GM19328 (cell line): ENCODE results near the gene HS6ST3.

ENCODE experiments used
- ATAC-seq: cut with Tn5 transposase; IDR thresholded peaks from one replicate; pipeline ENCODE4 v1.9.1; 2021; ENCODE audit warnings: mild to moderate bottlenecking, moderate library complexity; ENCODE audit not compliant: unreplicated experiment

HS6ST3 gene

DNA sequence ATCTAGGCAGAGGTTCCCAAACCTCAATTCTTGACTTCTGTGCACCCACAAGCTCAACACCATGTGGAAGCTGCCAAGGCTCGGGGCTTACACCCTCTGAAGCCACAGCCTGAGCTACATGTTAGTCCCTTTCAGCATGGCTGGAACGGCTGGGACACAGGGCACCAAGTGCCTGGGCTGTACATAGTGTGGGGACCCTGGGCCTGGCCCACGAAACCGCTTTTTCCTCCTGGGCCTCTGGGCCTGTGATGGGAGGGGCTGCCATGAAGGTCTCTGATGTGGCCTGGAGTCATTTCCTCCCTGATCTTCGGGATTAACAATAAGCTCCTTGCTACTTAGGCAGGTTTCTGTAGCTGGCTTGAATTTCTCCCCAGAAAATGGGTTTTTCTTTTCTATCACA is 108.1 kb downstream of the HS6ST3 start:
- no peak for ATAC-seq

DNA sequence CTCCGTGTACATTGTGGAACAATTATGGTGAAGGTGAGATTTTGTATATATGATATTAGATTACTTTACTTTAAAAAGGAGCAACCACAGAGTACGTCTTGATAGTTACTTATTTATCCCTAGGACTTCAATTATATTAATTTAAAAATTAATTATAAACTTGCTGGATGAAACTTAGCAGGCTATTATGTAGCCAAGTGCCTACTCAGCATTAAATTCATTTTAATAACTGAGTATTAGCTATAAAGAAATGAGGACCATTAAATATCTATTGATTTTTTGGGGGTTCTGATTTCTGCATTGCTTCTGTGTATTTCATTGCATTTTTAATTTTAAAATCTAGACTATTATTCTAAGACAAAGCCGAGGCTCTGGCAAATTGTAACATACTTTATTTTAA is 109.4 kb downstream of the HS6ST3 start:
- no peak for ATAC-seq

DNA sequence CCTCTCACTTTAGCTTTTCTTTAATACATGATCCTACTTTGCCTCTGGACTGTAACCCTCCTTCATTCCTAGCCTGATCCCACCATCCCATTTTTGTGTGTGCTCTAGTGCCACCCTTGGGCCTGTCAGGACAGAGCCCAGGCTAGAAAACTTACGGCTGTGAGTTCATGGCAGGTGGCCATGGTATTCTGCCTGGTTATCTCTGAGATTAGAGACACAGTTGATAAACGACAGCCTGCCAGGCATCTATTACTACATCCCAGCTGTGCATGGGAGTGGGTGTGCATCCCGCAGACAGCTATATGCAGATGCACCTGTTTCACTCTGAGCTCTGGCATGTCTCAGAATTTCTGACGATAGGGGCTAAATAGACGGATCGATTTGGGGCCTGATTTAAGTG is 110.9 kb downstream of the HS6ST3 start:
- ATAC-seq: no peak

DNA sequence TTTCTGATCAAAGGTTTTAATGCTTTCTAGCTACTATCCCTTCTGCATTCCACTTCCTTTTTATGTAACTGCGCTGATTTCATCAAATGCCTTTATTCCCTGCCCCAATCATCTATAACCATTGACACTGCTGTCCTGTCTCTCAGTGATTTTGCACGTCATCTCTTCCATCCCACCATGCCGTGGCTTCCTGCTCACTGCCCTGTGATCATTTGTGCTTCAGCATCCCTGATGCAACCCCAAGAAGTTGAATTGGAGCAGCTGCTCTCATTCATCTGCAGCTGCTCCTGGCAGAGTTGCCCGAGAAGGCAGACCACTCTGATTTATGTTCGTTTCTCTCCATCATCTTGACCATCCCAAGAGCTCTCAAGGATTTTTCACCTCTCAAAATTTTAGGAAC is 112.4 kb downstream of the HS6ST3 start:
- ATAC-seq: no peak

DNA sequence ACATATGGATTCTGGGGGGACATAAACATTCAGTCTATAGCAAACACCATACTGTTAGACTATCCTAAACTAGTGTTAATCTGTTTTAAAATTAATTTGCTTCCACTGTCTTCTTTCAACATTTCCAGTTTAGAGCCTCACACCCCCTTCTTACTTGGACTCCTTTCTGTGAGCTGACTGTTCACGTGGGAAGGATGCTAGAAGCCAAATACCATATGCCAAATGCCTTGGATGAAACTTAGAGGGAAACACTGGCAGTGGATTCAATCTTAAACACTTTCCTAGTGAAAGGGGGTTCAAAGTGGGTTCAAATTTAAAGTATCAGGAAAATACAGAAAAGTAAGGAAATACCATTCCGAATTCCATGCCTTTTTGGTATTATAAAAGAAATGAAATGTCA is 113.6 kb downstream of the HS6ST3 start:
- ATAC-seq: no peak

DNA sequence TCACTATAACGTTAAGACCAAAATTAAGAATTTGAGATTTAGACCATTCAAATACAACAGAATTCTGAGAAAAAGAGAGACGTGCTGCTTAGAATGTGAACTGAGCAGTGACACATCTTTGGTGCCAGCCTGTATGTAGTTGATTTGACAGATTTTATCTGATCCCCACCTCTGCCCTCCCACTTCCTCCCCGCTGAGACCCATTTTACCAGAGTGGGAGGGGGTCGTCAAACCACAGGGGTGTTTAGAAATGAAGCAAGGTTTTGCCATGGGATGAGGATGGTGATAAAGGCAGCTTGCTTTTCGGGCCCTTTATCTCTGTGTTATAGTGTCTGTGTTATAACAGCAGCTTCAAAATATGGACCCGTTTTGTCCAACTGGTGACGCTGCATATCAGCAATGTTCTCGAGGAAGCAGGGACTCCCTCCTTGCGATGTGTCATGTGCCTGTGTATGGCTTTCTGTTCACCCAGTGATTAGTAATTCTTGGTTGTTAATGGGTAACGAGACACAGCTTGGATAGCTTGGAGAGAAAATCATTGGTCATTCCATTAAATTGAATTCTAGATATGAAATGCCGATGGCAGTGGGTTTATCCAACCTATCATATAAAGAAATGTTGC is 125.0 kb downstream of the HS6ST3 start:
- no peak for ATAC-seq

DNA sequence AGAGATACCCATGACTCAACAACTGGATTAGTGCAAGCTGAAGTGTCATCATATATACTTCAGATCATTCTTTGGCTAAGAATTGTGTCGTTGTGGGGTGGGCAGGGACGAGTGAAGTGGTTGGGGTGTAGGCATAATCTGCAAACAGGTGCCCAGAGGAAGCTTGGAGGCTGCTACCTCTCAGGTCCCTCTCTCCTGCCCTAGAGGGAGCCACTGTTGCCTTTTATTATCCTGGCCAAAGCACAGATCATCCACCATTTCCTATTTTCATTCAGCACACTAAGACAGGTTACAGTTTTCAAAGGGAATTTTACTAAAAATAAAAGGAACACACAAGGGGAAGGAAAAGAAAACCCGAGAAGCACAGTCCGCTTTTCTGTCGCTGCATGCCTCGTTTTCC is 126.6 kb downstream of the HS6ST3 start:
- ATAC-seq: no peak

DNA sequence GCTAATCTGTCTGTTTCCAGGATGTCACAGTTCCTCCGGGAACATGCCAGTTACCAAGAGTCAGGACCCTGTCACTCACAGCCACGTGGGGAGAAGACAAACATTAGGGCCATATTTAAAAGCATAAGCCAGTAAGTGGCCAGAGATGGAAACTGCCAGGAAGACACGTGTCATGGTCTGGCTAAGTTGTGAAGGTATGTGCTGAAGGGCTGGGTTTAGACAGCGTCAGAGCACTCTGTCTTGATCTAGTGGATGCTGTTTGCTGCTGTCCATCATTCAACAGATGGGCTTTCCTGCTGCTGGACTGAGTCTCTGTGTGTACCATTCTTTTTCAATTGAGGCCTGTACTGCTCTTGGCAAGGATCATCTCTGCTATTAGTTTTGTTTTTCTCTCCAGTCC is 128.6 kb downstream of the HS6ST3 start:
- no peak for ATAC-seq

DNA sequence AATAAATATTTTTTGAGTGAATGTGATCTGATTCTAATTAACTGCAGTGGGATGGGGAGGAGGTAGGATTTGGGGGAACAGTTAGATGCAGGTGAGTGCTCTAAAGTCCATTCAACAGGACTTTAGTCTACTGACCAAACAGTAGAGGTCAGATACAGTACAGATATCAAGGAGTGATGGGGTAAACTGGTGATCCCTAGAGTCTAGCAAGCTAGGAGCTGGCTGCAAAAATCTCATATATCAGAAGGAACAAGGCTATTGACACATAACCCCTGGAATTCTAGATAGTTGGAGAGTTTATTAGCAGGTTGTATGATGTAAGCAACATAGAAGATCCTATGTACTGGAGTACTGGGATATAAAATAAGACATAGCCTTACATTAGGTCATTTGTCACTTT is 131.6 kb downstream of the HS6ST3 start:
- ATAC-seq: no peak

DNA sequence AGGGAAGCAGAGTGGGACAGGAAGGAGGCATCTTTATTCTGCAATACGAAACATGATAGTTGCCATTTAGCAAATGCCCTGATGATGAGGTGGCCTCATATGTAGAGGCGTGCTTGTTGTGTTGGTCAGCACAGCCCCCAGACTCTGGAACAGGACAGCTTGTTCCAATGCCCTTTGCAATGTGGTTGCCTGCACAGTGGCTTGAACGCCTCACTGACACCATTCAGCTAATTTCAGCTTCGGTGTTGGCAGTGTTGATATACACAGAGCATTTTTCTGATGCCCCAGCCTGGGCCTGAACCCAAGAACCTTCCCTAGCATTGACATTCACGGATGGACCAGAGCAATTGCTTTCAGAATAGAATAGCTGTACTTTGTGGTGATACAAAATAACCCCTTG is 133.3 kb downstream of the HS6ST3 start:
- ATAC-seq: no peak

DNA sequence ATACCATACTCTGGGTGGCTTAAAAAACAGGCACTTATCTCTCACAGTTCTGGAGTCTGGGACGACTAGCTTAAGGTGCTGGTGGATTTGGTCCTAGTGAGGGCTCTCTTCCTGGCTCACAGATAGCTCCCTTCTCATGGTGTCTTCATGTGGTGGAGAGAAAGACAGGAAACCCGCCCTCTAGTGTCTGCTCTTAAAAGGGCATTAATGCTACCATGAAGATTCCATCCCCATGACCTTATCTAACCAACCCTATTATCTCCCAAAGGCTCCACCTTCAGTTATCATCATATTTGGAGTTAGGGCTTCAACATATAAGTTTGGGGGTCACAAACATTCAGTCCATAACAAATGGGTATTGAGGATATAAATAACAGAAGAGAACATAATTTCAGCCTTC is 139.4 kb downstream of the HS6ST3 start:
- ATAC-seq: no peak

DNA sequence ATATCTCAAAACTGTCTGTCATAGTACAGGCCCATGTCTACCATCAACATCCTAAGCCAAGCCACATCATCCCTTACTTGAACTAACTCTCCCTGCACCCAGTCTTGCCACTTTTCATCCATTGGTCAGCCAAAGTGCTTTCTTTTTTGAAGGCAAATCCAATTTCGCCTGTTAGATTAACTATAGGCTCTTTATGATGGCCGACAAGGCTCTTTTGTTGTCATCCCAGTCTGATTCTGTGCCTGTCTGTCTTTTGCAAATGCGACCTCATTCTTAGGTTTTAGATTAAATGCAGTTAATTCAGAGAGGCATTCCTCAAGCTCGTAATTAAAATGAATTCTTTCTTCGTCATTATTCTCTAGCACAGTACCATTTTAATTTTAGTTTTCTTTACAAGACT is 148.3 kb downstream of the HS6ST3 start:
- no peak for ATAC-seq

DNA sequence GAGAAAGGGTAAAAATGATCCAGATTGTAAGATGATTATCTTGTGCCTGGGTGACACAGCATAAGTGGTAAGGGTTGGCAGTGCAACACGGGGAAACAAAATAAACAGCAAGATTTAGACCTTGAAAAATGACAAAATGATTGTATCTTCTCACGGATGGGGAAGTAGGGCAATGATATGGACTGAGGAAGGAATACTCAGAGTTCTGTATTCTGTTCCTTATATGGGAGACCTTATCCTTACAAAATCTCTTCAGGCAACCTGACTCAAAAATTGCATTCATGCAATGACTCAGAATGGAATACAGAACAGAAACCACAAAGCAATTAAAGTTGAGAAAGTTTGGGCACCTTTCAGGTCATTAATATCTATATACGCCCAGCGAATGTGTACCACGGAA is 149.0 kb downstream of the HS6ST3 start:
- no peak for ATAC-seq

DNA sequence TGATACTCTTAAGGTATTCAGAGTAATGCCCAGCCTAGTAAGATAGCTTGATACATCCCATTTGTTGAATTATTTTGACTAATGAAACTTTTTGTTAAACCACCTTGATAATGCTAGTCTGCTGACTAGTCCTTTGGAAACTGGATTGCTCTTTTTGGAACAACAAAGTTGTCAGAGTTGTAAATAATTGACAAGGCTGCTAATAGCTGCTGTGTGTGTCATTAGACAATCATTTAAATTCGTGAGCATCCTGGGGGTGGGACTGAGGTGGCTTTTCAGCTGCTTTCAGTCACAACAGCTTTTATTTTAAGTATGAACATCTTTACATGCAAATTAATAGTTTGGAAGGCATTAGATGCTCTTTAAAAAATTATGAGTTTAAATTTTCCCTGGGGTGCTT is 153.5 kb downstream of the HS6ST3 start:
- ATAC-seq: no peak

DNA sequence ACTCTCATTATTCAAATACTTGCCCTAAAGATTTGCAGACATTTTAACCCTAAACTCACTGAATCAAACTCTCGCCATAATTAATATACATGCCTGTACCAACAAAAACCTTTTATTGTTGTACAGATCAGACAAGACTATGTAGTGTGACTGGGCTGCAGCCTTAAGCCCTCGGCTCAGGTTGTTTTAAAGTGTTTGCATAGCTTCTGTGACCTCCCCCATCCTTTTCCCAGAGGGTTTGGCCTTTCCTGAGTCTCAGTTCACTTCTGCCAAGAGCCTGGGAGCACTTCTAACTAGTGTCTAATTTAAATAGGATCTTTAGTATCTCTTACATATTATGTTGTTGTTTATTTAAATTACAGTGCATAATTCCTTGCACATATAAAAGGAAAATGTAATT is 158.2 kb downstream of the HS6ST3 start:
- ATAC-seq: no peak

DNA sequence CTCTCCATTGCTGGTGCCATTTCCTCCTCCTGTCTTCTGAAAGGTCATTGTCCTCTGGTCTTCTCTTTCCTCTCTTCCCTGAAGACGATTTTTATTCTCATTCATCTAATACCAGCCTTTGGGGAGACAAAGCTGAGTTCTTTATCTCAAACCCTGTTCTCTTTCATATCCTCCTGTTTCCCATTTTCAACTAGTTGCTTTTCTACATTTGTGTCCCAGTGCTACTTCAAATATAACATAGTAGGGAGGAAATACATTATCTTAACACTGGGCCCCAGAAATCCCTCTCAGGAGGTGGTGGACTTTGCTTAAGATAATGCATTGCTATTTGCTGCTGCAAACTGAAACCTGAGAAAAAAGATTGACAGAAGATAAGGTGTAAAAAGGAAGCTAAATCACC is 159.1 kb downstream of the HS6ST3 start:
- ATAC-seq: no peak

DNA sequence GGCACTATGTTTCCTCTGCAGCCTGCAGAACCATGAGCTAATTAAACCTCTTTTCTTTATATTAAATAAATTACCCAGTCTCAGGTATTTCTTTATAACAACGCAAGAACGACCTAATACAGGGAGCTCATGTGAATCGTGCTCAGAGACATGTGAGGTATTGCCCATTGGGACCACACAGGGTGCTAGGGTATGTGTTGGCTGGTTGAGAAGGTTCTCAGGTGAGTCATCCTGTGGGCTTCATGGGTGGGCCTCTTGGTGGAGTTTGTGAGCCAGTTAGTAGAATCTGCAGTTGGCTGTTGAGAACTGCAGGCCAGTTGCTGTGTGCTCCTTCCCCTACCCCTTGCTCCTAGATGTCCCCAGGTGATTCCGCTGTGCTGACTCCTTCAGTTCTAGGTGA is 163.0 kb downstream of the HS6ST3 start:
- no peak for ATAC-seq

DNA sequence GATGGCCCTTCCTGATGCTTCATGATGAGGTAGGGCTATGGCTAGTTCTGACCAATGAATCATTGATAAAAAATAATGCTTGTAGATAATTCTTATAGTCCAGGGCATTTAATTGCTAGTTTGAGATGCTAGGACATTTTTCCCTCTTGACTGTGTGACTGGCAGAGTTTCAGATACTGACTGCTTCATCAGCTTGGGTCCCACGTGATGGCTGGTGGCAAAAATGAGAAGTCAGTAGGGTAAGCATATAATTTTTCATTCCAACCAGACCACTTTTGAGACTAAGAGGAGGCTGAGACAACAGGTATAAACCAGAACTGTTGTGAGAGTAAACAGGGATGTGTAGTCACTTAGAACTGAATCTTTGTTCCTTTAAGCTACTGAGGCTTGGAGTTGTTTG is 183.3 kb downstream of the HS6ST3 start:
- no peak for ATAC-seq

DNA sequence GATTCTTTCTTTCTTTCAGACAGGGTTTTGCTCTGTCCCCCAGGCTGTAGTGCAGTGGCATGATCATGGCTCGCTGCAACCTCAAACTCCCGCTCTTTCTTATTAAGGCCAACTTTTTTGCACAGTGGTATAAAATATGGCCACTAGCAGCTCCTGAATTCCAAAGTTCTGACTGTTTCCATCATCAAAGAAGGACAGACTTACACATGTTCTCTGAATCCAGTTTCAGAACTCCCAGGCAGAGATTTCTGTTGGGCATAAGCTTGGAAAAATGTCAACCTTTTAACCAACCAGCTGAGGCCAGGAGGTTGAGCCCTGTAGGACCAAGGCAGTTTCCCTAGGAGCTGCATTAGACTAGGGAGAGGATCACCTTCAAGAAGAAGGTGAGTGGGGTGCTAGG is 184.1 kb downstream of the HS6ST3 start:
- no peak for ATAC-seq

DNA sequence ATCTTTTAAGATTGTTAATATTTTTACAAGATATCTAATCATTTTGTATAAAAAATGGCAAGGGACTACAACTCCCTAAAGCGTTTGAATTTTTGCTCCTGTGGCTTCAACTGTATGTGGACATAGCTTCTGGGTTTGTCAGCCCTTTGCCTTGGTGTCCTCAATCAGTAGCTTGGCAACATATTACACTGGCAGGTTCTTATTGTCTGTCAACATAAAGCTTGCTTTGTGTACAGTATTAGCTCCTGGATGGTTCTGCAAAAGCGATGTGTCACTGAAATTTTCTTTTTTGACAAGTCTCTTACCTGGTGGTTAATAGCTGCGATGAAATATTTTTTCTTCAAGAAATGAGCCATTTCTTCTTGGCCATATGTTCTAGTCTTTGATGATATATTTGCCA is 190.0 kb downstream of the HS6ST3 start:
- ATAC-seq: no peak

DNA sequence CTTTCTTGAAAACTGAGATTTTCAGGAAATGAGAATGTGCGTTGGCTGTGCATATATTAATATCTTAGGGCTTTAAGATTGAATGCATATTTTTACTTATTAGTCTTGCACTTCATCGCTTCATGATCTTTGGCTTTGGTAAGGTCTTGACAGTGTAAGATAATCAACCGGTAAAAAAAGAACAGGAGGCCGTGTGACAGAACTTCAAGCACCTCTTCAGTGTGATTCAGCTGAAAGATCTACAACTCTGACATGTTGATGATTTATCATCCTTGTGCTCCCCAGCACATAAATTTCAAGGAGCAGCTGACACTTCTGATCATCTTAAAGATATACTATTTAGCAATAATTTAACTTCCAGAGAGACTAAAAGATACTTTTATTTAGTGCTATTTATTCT is 195.1 kb downstream of the HS6ST3 start:
- no peak for ATAC-seq

DNA sequence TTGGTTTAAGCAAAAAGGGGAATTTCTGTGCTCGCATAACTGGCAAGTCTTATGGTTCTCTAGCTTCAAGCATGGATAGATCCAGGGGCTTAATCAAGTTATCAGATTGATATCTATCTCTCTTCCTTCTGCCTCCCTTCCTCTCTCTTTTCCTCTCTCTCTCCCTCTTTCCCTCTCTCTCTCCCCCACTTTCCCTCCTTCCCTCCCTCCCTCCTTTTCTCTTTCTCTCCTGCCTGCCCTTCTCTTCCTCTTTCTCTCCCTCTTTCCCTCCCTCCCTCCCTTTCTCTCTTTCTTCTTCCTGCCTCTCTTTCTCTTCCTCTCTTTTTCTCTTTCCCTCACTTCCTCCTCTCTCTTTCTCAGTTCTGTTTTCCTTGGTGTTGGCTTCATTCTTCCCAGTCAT is 195.8 kb downstream of the HS6ST3 start:
- ATAC-seq: no peak
